GM19099 (cell line): ENCODE data around the gene DUSP12.

Experiments
- POLR2A ChIP-seq: IDR thresholded peaks from 3 replicates; pipeline ENCODE4 v1.6.1; 2011; ENCODE audit warnings: low read depth; ENCODE audit not compliant: insufficient read length; ENCODE audit errors: extremely low read depth

Gene DUSP12

GRCh38 chr1:161739865-161740566, 9.6 kb upstream of the DUSP12 start:
- TF ChIP-seq POLR2A: peak; percentile 36

- no peak for TF ChIP-seq POLR2A
These were observed 8.7 kb upstream of the DUSP12 start for GRCh38 chr1:161740921-161741320.

DNA sequence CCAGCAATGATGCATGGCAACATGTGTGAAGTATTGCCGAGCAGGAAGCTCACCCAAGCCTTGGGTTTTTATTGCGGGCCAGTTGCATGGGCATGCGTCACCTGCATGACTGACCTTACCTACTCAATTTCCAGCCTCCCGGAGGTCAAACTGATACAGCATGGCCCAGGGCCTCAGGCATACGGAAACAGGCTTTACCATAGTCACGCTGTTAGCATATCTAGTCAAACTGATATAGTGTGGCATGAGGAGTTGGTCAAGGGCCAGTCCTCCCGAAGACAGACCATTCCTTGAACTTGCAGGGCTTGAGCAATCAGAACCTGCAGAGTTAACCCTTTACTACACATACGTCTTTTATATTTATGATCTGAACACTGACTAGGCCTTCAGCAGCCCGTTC, 6.4 kb upstream of the DUSP12 start:
- no peak for TF ChIP-seq POLR2A

- TF ChIP-seq POLR2A: no peak
These were observed 1.8 kb upstream of the DUSP12 start for GRCh38 chr1:161747801-161748200.

DNA sequence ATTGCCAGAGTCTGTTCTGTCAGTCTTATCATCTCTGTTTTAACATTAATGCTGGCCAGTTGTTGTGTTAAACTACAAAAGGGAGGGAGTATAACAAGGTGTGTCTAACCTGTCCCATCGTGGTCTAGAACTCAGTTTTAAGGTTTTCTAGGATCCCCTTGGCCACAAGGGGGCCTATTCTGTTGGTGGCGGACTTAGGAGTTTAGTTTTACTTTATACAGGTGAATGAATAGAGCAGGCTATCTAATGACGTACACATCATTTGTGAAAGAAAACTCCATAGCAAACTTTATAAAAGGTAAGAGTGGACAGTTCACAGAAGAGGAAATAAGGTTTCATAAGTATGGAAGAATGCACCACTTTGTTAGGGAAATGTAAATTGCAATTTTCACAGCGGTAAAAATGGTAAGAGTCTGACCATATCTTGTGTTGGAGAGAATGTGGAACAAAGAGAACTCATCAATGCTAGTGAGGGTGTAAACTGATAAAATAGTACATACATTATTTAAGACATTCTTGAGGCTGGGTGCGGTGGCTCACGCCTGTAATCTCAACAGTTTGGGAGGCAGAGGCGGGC, 14.0 kb downstream of the DUSP12 start:
- no peak for TF ChIP-seq POLR2A

DNA sequence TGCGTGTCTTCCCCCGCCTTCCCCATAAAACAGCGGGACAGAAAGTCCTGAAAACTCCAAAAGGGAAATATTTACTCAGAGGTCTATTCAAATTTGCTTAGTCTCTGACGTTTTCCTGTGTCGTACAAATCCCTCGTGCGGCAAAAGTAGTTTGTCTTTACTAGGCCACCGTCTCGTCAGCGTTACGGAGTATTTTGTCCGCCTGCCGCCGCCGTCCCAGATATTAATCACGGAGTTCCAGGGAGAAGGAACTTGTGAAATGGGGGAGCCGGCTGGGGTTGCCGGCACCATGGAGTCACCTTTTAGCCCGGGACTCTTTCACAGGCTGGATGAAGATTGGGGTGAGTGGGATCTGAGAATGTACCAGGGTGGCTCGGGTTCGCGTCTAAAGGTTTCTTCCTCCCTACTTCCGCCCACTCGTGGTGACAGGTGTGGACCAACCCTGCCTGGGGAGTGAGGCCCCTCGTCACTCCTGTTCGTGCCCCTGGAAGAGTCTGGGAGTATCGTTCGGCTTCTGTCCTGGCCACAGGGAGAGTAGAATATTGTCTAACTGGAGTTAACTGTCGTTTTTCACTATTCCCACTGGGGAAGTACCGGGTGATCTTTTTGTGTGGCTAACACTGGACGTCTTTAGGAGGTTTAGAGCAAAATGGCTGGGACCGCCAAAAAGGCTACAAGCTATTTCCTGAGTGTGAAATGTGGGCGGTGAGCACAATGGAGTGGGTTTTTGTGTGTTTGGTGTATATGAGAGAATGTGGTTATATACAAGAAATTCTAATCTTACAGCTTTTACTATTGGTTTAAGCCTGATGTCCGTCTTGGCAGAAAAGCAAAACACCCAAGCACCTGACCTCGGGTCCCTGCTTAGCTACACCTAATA, 16.8 kb downstream of the DUSP12 start, which contains the start of gene ATF6:
Gene ATF6 (plus strand): TSS at position 219 of the 880 bp plus-strand sequence. CDS start 41 bp downstream, at position 260.
- TF ChIP-seq POLR2A: peak; percentile 68

- TF ChIP-seq POLR2A: no peak
These were observed 18.9 kb downstream of the DUSP12 start for GRCh38 chr1:161768461-161768860.

GRCh38 chr1:161768986-161769672, 19.5 kb downstream of the DUSP12 start:
- no peak for TF ChIP-seq POLR2A

- TF ChIP-seq POLR2A: no peak
These were observed 20.7 kb downstream of the DUSP12 start for GRCh38 chr1:161770250-161770649.

- TF ChIP-seq POLR2A: no peak
These were observed 21.6 kb downstream of the DUSP12 start for GRCh38 chr1:161771161-161771560.

GRCh38 chr1:161771973-161772372, 22.4 kb downstream of the DUSP12 start:
- no peak for TF ChIP-seq POLR2A

DNA sequence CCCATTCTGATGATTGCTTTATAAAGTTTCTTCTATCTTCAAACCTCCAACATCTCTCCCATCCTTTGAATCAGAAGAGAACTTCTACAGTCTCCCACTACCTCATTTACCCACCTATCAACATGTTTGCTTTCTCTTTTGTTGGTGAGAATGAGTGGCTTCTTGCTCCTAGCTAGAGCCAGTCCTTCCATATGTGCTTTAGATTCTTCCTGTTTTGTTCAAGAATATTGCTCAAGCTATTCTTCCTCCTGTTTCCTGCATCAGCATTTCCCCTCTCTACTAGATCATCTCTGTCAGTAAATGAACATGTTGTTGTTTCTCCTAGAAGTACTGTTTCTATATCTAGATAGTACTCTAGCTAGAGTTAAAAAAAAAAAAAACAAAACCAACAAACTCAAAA, 22.8 kb downstream of the DUSP12 start:
- no peak for TF ChIP-seq POLR2A

- no peak for TF ChIP-seq POLR2A
These were observed 24.2 kb downstream of the DUSP12 start for GRCh38 chr1:161773791-161774190.

- no peak for TF ChIP-seq POLR2A
These were observed 27.7 kb downstream of the DUSP12 start for GRCh38 chr1:161777261-161777660.

DNA sequence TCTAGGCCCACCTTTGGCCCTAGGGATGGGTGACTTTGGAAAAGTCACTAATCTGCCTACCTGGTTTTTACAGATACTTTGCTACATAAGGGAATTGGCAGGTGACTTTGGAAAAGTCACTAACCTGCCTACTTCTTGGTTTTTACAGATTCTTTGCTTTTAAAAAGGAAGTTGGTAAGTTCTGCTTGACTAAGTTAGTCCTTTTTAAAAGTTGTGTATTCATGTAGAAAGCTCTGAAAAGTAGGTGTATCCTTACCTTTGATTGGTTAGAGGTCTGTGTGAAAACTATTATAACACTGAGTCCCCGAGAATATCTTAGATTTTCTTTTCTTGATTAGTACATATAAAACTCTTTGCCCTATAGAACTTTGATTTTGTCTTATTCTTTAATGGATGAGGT, 28.9 kb downstream of the DUSP12 start:
- no peak for TF ChIP-seq POLR2A
